H1 (cell line): Measurements from ENCODE around the gene OST4. TPM values are rescaled to one million over a fixed set of nuclear protein-coding genes. Genes with fewer than 3 reads are reported as not detected.

ENCODE experiments used
- ATF2 ChIP-seq: IDR thresholded peaks from 2 replicates; pipeline ENCODE4 v1.6.1; 2012; ENCODE audit warnings: low read length, inconsistent platforms
- CEBPB ChIP-seq: IDR thresholded peaks from 2 replicates; pipeline ENCODE4 v1.6.1; 2012; ENCODE audit warnings: low read depth, low read length
- TBP ChIP-seq: IDR thresholded peaks from 2 replicates; pipeline ENCODE4 v1.6.1; 2011; ENCODE audit warnings: low read depth, low read length, improper control_type of control experiment
- polyA plus RNA-seq, 7 experiments: library from polyadenylated mRNA; depleted of rRNA in 3 of 7; stranded (reverse) in 5 of 7; unstranded in 2 of 7; fragments of >200 nt in 5 of 7; fragments of 200-250 nt in 2 of 7; gene quantifications; 1 replicate in 5 of 7; 2 replicates in 1 of 7; 4 replicates in 1 of 7; pipeline versions ENCODE4 v1.2.1 to v1.2.3, GENCODE V29; 2011 to 2013; ENCODE audit warnings: missing spikeins in 2 of 7, mixed read lengths in 2 of 7
- total RNA-seq: library from RNA; stranded (reverse); fragmentation: NEBNext Ultra II Directional; extraction: Animal tissue kit (Norgen Biotek cat#: 25700); gene quantifications from 2 replicates; pipeline ENCODE4 v1.2.1, GENCODE V29; 2021

The OST4 gene
- total and polyA plus RNA-seq, 2 of the 8 experiments (the other 6 are each of a cell fraction or from before 2014, with no cell fraction given): 225 to 865 TPM

GRCh38 chr2:27091746-27092695 lies 20.6 kb upstream of the OST4 start (continued):
- no peak for TF ChIP-seq ATF2
- TF ChIP-seq TBP: no peak
- no peak for TF ChIP-seq CEBPB
- TF ChIP-seq, all 59 proteins: peak for 0
